H9 (cell line): Measurements from ENCODE around the gene LRRC34. TPM values are rescaled to one million over a fixed set of nuclear protein-coding genes. Genes with fewer than 3 reads are reported as not detected.

Experiments
- DNase-seq: peaks from one replicate; pipeline ENCODE4 v3.0.0-alpha.2; 2017
- H2AFZ ChIP-seq: one replicate; pipeline ENCODE4 v1.6.1; 2013; ENCODE audit warnings: mild to moderate bottlenecking, low read length, control low read depth, moderate library complexity
- H2AK5ac ChIP-seq: 2 replicates; pipeline ENCODE4 v1.6.1; 2013; ENCODE audit warnings: low read length, control low read depth, mixed read lengths; ENCODE audit not compliant: insufficient read length
- H2BK120ac ChIP-seq: one replicate; pipeline ENCODE4 v1.6.1; 2013; ENCODE audit warnings: low read depth, mild to moderate bottlenecking, low read length, control low read depth, inconsistent platforms; ENCODE audit not compliant: poor library complexity, severe bottlenecking
- H2BK12ac ChIP-seq: 2 replicates; pipeline ENCODE4 v1.6.1; 2013; ENCODE audit warnings: low read length, control low read depth, mixed read lengths, low read depth; ENCODE audit not compliant: insufficient read length
- H2BK15ac ChIP-seq: 2 replicates; pipeline ENCODE4 v1.6.1; 2013; ENCODE audit warnings: low read depth, low read length, control low read depth
- H2BK20ac ChIP-seq: one replicate; pipeline ENCODE4 v1.6.1; 2013; ENCODE audit warnings: low read depth, mild to moderate bottlenecking, low read length, control low read depth, inconsistent platforms; ENCODE audit not compliant: poor library complexity, severe bottlenecking
- H2BK5ac ChIP-seq: 2 replicates; pipeline ENCODE4 v1.6.1; 2013; ENCODE audit warnings: low read length, control low read depth, mixed read lengths; ENCODE audit not compliant: insufficient read length
- H3K14ac ChIP-seq: 2 replicates; pipeline ENCODE4 v1.6.1; 2013; ENCODE audit warnings: low read length, control low read depth; ENCODE audit not compliant: insufficient read depth
- H3K18ac ChIP-seq: 2 replicates; pipeline ENCODE4 v1.6.1; 2013; ENCODE audit warnings: low read depth, mild to moderate bottlenecking, mixed read lengths, low read length, control low read depth; ENCODE audit not compliant: insufficient read length
- H3K23ac ChIP-seq: 2 replicates; pipeline ENCODE4 v1.6.1; 2013; ENCODE audit warnings: low read length, control low read depth, mixed read lengths, low read depth; ENCODE audit not compliant: insufficient read length
- H3K23me2 ChIP-seq: 2 replicates; pipeline ENCODE4 v1.6.1; 2013; ENCODE audit warnings: low read depth, mild to moderate bottlenecking, mixed read lengths, low read length, control low read depth; ENCODE audit not compliant: insufficient read length, poor library complexity, severe bottlenecking
- H3K27ac ChIP-seq: 2 replicates; pipeline ENCODE4 v1.5.1; 2013; ENCODE audit warnings: low read length, control low read depth, mixed read lengths, low read depth; ENCODE audit not compliant: insufficient read length
- H3K27me3 ChIP-seq: 2 replicates; pipeline ENCODE4 v1.6.1; 2013; ENCODE audit warnings: low read length, control low read depth, inconsistent platforms; ENCODE audit not compliant: insufficient read depth
- H3K4ac ChIP-seq: 2 replicates; pipeline ENCODE4 v1.6.1; 2013; ENCODE audit warnings: low read depth, mild to moderate bottlenecking, control low read depth, inconsistent platforms, low read length, moderate library complexity
- H3K4me1 ChIP-seq: 2 replicates; pipeline ENCODE4 v1.6.1; 2013; ENCODE audit warnings: low read length, control low read depth, inconsistent platforms; ENCODE audit not compliant: insufficient read depth
- H3K4me2 ChIP-seq: 2 replicates; pipeline ENCODE4 v1.6.1; 2013; ENCODE audit warnings: low read length, control low read depth, mixed read lengths; ENCODE audit not compliant: insufficient read length, insufficient read depth
- H3K56ac ChIP-seq: 2 replicates; pipeline ENCODE4 v1.6.1; 2013; ENCODE audit warnings: low read depth, mild to moderate bottlenecking, mixed read lengths, low read length, control low read depth; ENCODE audit not compliant: insufficient read length
- H3K79me1 ChIP-seq: 2 replicates; pipeline ENCODE4 v1.6.1; 2013; ENCODE audit warnings: low read depth, mild to moderate bottlenecking, moderate library complexity, low read length, control low read depth, inconsistent platforms; ENCODE audit not compliant: insufficient read depth, poor library complexity, severe bottlenecking
- H3K79me2 ChIP-seq: 2 replicates; pipeline ENCODE4 v1.6.1; 2013; ENCODE audit warnings: low read length, control low read depth, inconsistent platforms; ENCODE audit not compliant: insufficient read depth
- H3K9ac ChIP-seq: 2 replicates; pipeline ENCODE4 v1.6.1; 2013; ENCODE audit warnings: low read length, control low read depth, mixed read lengths; ENCODE audit not compliant: insufficient read length; ENCODE audit errors: extremely low read depth
- H3K9me3 ChIP-seq: one replicate; pipeline ENCODE4 v1.6.1; 2013; ENCODE audit warnings: low read depth, low read length, inconsistent platforms; ENCODE audit not compliant: control insufficient read depth
- H3T11ph ChIP-seq: one replicate; pipeline ENCODE4 v1.6.1; 2013; ENCODE audit warnings: mild to moderate bottlenecking, low read length, control low read depth, inconsistent platforms
- H4K20me1 ChIP-seq: one replicate; pipeline ENCODE4 v1.6.1; 2013; ENCODE audit not compliant: control insufficient read depth, insufficient read length, insufficient read depth
- H4K5ac ChIP-seq: 2 replicates; pipeline ENCODE4 v1.6.1; 2013; ENCODE audit warnings: low read depth, mild to moderate bottlenecking, mixed read lengths, low read length, control low read depth; ENCODE audit not compliant: insufficient read length
- H4K8ac ChIP-seq: replicated peaks from 2 replicates; pipeline ENCODE4 v1.6.1; 2013; ENCODE audit warnings: low read length, control low read depth, mixed read lengths, low read depth; ENCODE audit not compliant: insufficient read length
- H4K91ac ChIP-seq: 2 replicates; pipeline ENCODE4 v1.6.1; 2013; ENCODE audit warnings: low read depth, mild to moderate bottlenecking, moderate library complexity, mixed read lengths, low read length, control low read depth; ENCODE audit not compliant: insufficient read length
- H3K27ac Mint-ChIP-seq, 3 experiments: 2 replicates in 2 of 3; 3 replicates in 1 of 3; pipeline ENCODE4 v1.8.0; 2020 to 2021; ENCODE audit warnings: mixed read lengths in 3 of 3, mild to moderate bottlenecking in 1 of 3, moderate library complexity in 1 of 3
- H3K27me3 Mint-ChIP-seq: 2 replicates; pipeline ENCODE4 v1.8.0; 2021; ENCODE audit warnings: low read depth, mild to moderate bottlenecking, moderate library complexity, mixed read lengths
- H3K36me3 Mint-ChIP-seq, 3 experiments: 2 replicates in 2 of 3; 3 replicates in 1 of 3; pipeline ENCODE4 v1.8.0; 2020 to 2021; ENCODE audit warnings: low read depth in 3 of 3, mixed read lengths in 3 of 3; ENCODE audit not compliant: insufficient read depth in 1 of 3
- H3K4me1 Mint-ChIP-seq, 2 experiments: 2 replicates each; pipeline ENCODE4 v1.8.0; 2020; ENCODE audit warnings: mixed read lengths in 2 of 2
- H3K4me3 Mint-ChIP-seq, 2 experiments: 2 replicates in 1 of 2; 3 replicates in 1 of 2; pipeline ENCODE4 v1.8.0; 2020 to 2021; ENCODE audit warnings: mild to moderate bottlenecking in 2 of 2, mixed read lengths in 2 of 2, moderate library complexity in 1 of 2
- H3K9me3 Mint-ChIP-seq, 2 experiments: 2 replicates in 1 of 2; 3 replicates in 1 of 2; pipeline ENCODE4 v1.8.0; 2020; ENCODE audit warnings: mild to moderate bottlenecking in 2 of 2, mixed read lengths in 2 of 2, moderate library complexity in 1 of 2
- WGBS: extraction: QIAGEN DNeasy Blood & Tissue Kit; methylation state at CpG from one replicate; pipeline ENCODE4 v1.1.7; 2013; ENCODE audit warnings: missing lambda C conversion rate, low lambda C conversion rate, mixed read lengths; ENCODE audit not compliant: insufficient read length; ENCODE audit errors: extremely low coverage; 5-methylcytosine and 5-hydroxymethylcytosine counted together
- total RNA-seq: library from RNA; stranded (reverse); gene quantifications from 2 replicates; pipeline ENCODE4 v1.2.1, GENCODE V29; 2021
- TF ChIP-seq, protein P1 (sequence below): fragments of 200-600 bp; sonication (generic); conservative IDR thresholded peaks from 3 replicates; pipeline ENCODE4 v1.8.0; 2021; ENCODE audit warnings: antibody characterized with exemption, mild to moderate bottlenecking

Gene LRRC34
- total RNA-seq, 1 experiment from 2014 or later = 4.6 TPM

DNA sequence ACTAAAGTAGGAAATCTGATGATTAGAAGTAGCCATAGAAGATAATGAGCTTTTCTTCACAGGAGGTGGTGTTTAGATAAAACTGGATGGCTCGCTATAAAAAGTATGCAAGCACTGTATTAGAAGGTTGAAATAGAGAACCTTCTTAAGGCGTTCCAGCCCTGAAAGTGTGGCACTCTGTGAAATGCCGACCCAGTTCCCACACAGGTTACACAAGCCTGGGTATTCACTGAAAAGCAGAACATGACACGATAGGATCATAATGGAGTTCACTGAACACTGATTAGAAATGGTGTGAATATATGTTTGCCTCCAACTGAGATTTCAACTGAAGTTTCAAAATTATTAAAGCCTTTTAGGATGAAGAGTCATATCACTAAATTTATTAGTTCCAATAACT, 15.0 kb upstream of the LRRC34 start:
- H3K9me3 Mint-ChIP-seq = no peaks in the 10 kb centered on the region
- no peaks in the 10 kb centered on the region for H3K4me1 Mint-ChIP-seq
- no peak overlapping the region for H2BK5ac ChIP-seq
- no peaks in the 10 kb centered on the region for H3K9me3 ChIP-seq
- no peak overlapping the region for H3T11ph ChIP-seq
- no CpG with 5 or more reads among the region's 4 CpGs for WGBS
- H3K4me2 ChIP-seq = no peak overlapping the region
- no peak overlapping the region for H2BK12ac ChIP-seq
- no peaks in the 10 kb centered on the region for H3K23me2 ChIP-seq
- H3K14ac ChIP-seq = no peak overlapping the region
- H2BK15ac ChIP-seq = no peak overlapping the region
- H2AK5ac ChIP-seq = no peak overlapping the region
- H3K9ac ChIP-seq = no peak overlapping the region
- no peaks in the 10 kb centered on the region for H3K4me1 ChIP-seq
- H3K27ac Mint-ChIP-seq = no peak overlapping the region
- no peak overlapping the region for H3K56ac ChIP-seq
- H2AFZ ChIP-seq = no peak overlapping the region
- DNase-seq = no peak
- no peak overlapping the region for H3K18ac ChIP-seq
- TF ChIP-seq, protein P1, sequence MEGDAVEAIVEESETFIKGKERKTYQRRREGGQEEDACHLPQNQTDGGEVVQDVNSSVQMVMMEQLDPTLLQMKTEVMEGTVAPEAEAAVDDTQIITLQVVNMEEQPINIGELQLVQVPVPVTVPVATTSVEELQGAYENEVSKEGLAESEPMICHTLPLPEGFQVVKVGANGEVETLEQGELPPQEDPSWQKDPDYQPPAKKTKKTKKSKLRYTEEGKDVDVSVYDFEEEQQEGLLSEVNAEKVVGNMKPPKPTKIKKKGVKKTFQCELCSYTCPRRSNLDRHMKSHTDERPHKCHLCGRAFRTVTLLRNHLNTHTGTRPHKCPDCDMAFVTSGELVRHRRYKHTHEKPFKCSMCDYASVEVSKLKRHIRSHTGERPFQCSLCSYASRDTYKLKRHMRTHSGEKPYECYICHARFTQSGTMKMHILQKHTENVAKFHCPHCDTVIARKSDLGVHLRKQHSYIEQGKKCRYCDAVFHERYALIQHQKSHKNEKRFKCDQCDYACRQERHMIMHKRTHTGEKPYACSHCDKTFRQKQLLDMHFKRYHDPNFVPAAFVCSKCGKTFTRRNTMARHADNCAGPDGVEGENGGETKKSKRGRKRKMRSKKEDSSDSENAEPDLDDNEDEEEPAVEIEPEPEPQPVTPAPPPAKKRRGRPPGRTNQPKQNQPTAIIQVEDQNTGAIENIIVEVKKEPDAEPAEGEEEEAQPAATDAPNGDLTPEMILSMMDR = no peak
- H3K27ac ChIP-seq = no peak overlapping the region
- H3K4ac ChIP-seq = no peak overlapping the region
- H4K5ac ChIP-seq = no peak overlapping the region
- H2BK20ac ChIP-seq = no peak overlapping the region
- no peak overlapping the region for H2BK120ac ChIP-seq
- H4K8ac ChIP-seq = no peak overlapping the region
- H3K36me3 Mint-ChIP-seq = no peaks in the 10 kb centered on the region
- H3K79me2 ChIP-seq = no peaks in the 10 kb centered on the region
- no peaks in the 10 kb centered on the region for H3K27me3 ChIP-seq
- no peak overlapping the region for H4K91ac ChIP-seq
- no peaks in the 10 kb centered on the region for H3K27me3 Mint-ChIP-seq
- H4K20me1 ChIP-seq = no peaks in the 10 kb centered on the region
- no peak overlapping the region for H3K23ac ChIP-seq
- no peaks in the 10 kb centered on the region for H3K79me1 ChIP-seq
- no peak overlapping the region for H3K4me3 Mint-ChIP-seq
